Measurements from ENCODE around the gene IRF9. TPM values are rescaled to one million over a fixed set of nuclear protein-coding genes. Genes with fewer than 3 reads are reported as not detected.

Gene IRF9, protein sequence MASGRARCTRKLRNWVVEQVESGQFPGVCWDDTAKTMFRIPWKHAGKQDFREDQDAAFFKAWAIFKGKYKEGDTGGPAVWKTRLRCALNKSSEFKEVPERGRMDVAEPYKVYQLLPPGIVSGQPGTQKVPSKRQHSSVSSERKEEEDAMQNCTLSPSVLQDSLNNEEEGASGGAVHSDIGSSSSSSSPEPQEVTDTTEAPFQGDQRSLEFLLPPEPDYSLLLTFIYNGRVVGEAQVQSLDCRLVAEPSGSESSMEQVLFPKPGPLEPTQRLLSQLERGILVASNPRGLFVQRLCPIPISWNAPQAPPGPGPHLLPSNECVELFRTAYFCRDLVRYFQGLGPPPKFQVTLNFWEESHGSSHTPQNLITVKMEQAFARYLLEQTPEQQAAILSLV
- 100 to 1,000 TPM; 245 to 263 TPM for total RNA-seq

DNA sequence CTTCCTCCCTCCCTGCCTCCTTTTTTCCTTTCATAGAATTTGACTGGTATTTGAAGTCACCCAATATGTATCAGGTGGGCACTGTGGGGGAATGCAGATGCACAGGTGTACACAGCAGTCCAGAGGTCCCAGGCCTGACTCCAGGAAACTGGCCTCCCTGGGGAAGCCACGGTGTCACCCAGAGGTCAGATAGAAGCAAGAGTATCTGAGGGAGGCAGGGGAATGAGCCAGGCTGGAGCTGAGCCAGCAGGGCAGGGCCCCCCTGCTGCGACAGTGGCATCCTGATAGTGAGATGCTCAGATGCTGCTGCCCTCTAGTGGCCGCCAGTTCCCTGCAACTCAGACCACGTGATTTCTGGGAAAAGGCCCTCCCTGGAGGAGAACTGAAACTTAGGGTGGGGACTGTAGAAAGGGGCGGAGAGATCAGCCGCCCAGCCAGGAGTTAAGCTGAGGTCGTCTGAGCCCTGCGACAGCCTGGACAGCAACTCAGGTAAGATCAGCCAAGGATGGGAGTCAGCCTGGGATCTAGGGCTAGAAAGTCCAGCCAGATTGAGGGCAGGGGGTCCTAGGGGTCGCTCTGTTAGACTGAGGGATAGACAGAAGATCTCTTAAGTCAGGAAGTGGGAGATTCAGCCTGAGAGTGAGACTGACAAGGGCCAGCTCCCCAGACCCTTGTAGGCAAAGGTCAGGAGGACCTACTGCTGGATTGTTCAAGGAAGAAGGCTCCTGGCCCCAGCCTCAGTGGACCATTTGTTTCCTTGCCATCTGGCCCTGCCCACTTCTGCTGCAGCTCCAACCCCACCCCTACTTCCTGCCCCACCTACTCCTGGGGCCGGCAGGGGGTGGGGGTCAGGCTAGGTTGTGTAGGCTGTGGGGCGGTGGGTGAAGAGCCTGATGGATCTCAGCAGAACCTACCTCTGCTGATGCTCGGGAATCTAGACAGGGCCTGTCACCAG lies at the start of gene IRF9:
Gene IRF9, plus strand, starts transcription at position 416 of the 955 bp plus-strand sequence. CDS start 880 bp downstream, outside the sequence.
- Mint-ChIP-seq H3K9me3 (no peaks in the 10 kb centered on the region), H3K27me3 (ENCODE audit: low read depth) (no peaks in the 10 kb centered on the region), H3K4me3 (peak within 1 kb of the TSS; percentile 83 to 86), H3K4me1 (ENCODE audit: low read depth) (peaks cover 55% of the 10 kb centered on the region), H3K27ac (peak within 1 kb of the TSS; percentile 97), H3K36me3 (ENCODE audit: insufficient read depth in 2 of 2) (peaks cover 23 to 42% of the 10 kb centered on the region in 2 donors)
- peak; percentile 87 to 88 for ATAC-seq (replicated peaks in 1 of 2)
- peak; percentile 96 to 99 for DNase-seq

DNA sequence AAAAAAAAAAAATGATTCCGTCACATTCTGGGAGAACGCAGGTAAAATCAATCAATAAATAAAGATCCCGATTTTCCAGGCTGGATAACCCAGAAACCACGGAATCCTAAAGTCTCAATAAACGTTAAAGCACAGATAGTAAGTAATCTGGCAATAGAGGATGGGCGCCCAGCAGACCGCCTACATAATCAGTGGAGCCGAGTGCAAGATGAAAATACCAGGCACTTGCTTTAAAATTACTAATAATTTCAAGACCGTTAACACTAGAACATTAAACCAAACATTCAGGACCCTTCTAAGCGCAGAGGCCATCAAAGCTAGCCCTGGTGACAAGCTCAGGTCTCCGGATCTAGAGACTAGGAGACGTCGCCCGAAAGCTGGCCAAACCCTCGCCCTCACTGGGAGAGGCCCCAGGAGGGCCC lies 47.7 kb upstream of the IRF9 start:
- Mint-ChIP-seq H3K27me3 (ENCODE audit: low read depth) (no peaks in the 10 kb centered on the region), H3K36me3 (ENCODE audit: insufficient read depth in 2 of 2) (peaks cover 9 to 22% of the 10 kb centered on the region in 2 donors), H3K27ac (peak overlapping the region; percentile 94), H3K4me1 (ENCODE audit: low read depth) (peaks cover 35% of the 10 kb centered on the region), H3K4me3 (peak overlapping the region; percentile 98 to 100), H3K9me3 (no peaks in the 10 kb centered on the region)
- ATAC-seq (replicated peaks in 1 of 2) (no peak), DNase-seq (no peak)

DNA sequence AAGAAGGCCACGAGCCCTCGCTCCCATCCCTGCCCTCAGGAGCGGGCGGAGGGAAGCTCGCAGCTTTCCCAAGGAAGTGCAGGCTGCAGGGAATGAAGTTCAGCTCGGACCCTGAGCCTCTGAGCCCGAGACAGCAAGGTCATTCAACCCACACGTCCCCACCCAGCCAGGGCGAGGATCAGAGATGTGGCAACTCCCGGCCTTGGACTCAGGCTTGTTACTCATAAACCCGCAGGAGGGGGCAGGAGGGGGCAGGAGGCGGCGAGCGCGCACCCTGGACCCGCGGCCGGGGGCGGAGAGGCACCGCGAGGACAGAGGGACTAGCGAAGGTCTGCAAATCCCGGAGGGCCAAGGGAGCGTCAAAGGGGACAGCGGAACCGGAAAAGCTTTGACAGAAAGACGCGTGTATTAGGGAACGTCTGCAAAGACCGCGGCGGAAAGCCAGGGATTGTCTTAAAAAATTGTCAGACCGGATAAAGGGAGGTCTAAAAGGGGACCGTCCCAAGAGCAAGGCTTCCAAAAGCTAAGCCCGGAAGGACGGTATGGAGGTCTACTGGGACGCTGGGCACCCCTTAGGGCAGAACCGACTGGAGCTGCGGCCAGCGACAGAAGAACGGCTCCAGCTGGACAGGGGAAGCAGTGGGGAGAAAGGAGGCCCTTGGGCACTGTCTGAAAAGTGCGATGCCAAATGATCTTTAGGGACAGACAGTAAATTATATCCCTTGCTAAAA lies 47.1 kb upstream of the IRF9 start:
- Mint-ChIP-seq H3K4me3 (peak overlapping the region; percentile 98 to 100), H3K4me1 (ENCODE audit: low read depth) (peaks cover 30% of the 10 kb centered on the region), H3K9me3 (no peaks in the 10 kb centered on the region), H3K27me3 (ENCODE audit: low read depth) (no peaks in the 10 kb centered on the region), H3K27ac (peak overlapping the region; percentile 94), H3K36me3 (ENCODE audit: insufficient read depth in 2 of 2) (peaks cover 12 to 28% of the 10 kb centered on the region in 2 donors)
- peak; percentile 87 to 89 for DNase-seq
- peak; percentile 47 for ATAC-seq (replicated peaks in 1 of 2)

DNA sequence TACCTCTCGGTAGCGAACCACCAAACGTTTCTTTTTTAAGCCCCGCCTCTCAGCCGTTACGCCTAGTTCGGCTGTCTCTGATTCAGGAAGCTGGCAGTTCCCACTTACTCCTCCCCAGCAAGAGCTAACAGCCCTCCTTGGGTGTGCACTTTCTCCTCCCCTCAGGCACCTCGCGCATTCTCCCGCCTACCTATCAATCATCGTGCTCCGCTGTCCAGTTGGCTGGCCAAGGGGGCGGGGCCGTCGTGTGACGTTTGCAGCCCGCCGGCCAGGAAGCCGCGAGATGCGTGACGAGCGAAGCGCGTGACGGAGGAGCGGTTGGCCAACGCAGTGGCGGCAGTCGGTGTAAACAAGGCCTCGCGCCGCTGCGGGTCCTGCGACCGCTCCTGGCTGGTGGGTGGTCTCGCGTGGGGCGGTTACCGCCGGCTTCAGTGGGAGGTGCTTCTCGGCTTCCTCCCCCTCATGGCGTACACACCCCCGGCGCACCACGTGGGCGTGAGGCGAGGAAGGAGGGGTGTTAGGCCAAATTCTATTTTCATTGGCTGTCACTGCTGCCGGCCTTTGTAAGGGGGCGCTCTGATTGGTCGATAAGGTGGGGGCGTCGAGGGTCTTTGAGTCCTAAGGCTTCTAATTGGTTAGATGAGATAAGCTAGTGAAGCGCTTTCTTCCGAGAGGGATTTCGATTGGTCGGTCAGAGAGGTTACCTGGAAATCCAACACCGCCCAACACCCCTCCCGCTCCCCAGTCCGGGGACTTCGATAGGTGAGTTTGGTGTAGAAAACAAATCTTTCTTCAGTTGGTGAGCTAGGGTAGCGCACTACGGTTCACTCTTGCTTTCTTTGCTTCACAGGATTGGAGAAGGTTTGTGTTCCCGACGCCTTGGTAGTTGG lies 46.3 kb upstream of the IRF9 start, which contains the start of the genes DCAF11 and NRL:
Gene DCAF11, plus strand, starts transcription at position 246 of the 890 bp plus-strand sequence. CDS start 818 bp downstream, outside the sequence.
Gene NRL, minus strand, starts transcription at position 418 of the 890 bp plus-strand sequence. CDS start 32,101 bp downstream, outside the sequence.
- Mint-ChIP-seq H3K4me1 (ENCODE audit: low read depth) (peaks cover 21% of the 10 kb centered on the region), H3K4me3 (peak within 1 kb of the TSS; percentile 98 to 100), H3K36me3 (ENCODE audit: insufficient read depth in 2 of 2) (peaks cover 14 to 34% of the 10 kb centered on the region in 2 donors), H3K9me3 (no peaks in the 10 kb centered on the region), H3K27ac (peak within 1 kb of the TSS; percentile 94), H3K27me3 (ENCODE audit: low read depth) (no peaks in the 10 kb centered on the region)
- peak; percentile 88 to 89 for ATAC-seq (replicated peaks in 1 of 2)
- peak; percentile 99 for DNase-seq

DNA sequence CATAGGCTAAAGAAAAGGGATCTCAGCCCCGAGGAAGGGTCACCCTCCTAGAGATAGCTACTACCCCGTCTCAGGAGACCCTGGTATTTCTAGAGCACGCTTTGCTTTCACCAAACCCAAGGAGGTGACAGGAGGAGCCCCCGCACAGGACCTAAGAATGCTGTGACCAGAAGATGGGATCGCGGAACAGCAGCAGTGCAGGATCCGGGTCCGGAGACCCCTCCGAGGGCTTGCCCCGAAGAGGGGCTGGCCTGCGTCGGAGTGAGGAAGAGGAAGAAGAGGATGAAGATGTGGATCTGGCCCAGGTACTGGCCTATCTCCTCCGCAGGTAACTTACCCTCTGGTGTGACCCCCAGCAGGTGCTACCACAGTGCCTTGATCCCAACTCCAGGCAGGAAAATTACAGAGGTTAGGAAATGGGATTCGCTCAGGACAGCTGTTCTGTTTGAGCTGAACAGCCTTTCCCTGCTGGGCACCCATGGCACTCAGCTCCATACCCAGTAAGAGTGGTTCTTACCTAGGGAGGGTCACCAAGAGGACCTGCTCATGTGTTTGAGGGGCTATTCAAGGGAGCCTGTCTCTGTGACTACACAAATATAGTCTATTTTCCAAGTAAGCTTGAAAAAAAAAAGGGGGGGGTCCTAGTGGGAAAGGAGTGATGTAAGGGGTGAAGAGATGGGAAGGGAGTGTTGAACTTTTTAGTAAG lies 45.5 kb upstream of the IRF9 start:
- peaks cover 15 to 34% of the 10 kb centered on the region in 2 donors for H3K36me3 Mint-ChIP-seq (ENCODE audit: insufficient read depth in 2 of 2)
- DNase-seq (no peak), ATAC-seq (replicated peaks in 1 of 2) (no peak)
- no peaks in the 10 kb centered on the region for H3K9me3 Mint-ChIP-seq
- peaks cover 20% of the 10 kb centered on the region for H3K4me1 Mint-ChIP-seq (ENCODE audit: low read depth)
- peak overlapping the region; percentile 94 for H3K27ac Mint-ChIP-seq
- peak overlapping the region; percentile 98 to 100 for H3K4me3 Mint-ChIP-seq
- H3K27me3 Mint-ChIP-seq (ENCODE audit: low read depth): no peaks in the 10 kb centered on the region

DNA sequence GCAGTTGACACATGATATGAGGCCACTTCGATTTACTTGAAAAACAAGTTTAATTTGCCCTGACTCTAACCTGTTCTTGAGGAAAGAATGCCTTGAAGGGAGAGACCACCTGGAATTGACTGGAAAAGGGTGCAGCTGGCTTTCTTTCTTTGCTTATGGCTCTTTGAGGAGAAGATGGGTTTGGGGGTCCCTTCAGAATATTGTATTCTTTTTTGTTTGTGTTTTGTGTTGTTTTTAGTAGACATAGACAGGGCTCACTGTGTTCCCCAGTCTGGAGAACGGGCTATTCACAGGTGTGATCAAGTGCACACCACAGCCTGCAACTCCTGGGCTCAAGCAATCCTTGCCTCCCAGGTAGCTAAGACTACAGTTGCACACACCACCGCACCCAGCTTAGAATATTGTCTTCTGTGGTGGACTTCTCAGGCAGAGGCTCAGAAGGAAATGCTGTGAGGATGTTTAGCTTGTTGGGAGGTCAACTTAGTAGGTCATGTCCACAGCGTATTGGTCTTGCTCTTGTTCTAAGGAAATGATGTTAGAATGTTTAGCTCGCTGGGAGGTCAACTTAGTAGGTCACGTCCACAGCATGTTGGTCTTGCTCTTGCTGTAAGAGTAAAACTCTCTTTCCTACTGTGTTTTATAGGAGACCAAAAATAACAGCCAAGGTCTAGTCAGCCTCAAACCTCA lies 44.8 kb upstream of the IRF9 start:
- H3K4me3 Mint-ChIP-seq: peak overlapping the region; percentile 98 to 100
- peak overlapping the region; percentile 74 for H3K27ac Mint-ChIP-seq
- no peak for DNase-seq
- no peak for ATAC-seq (replicated peaks in 1 of 2)
- peaks cover 15 to 38% of the 10 kb centered on the region in 2 donors for H3K36me3 Mint-ChIP-seq (ENCODE audit: insufficient read depth in 2 of 2)
- peaks cover 20% of the 10 kb centered on the region for H3K4me1 Mint-ChIP-seq (ENCODE audit: low read depth)
- no peaks in the 10 kb centered on the region for H3K27me3 Mint-ChIP-seq (ENCODE audit: low read depth)
- no peaks in the 10 kb centered on the region for H3K9me3 Mint-ChIP-seq

DNA sequence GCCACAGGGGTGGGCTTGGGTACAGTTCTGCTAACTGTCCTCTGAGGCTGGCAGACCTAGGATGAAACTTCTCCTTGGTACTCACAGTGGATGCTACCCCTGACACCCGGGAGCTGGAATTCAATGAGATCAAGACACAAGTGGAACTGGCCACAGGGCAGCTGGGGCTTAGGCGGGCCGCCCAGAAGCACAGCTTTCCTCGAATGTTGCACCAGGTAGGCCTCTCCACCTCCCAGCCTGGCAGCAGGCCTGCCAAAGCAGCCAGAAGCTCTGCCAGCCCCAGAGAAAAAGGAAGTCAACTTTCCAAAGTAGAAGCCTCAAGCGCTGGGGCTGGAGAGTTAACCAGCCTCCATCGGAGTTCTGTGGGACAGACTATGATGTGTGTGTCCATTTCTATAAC lies 43.9 kb upstream of the IRF9 start:
- no peaks in the 10 kb centered on the region for H3K27me3 Mint-ChIP-seq (ENCODE audit: low read depth)
- H3K4me3 Mint-ChIP-seq: no peak overlapping the region
- no peaks in the 10 kb centered on the region for H3K9me3 Mint-ChIP-seq
- peaks cover 20% of the 10 kb centered on the region for H3K4me1 Mint-ChIP-seq (ENCODE audit: low read depth)
- DNase-seq (no peak), ATAC-seq (replicated peaks in 1 of 2) (no peak)
- H3K27ac Mint-ChIP-seq: no peak overlapping the region
- H3K36me3 Mint-ChIP-seq (ENCODE audit: insufficient read depth in 2 of 2): peaks cover 17 to 41% of the 10 kb centered on the region in 2 donors

DNA sequence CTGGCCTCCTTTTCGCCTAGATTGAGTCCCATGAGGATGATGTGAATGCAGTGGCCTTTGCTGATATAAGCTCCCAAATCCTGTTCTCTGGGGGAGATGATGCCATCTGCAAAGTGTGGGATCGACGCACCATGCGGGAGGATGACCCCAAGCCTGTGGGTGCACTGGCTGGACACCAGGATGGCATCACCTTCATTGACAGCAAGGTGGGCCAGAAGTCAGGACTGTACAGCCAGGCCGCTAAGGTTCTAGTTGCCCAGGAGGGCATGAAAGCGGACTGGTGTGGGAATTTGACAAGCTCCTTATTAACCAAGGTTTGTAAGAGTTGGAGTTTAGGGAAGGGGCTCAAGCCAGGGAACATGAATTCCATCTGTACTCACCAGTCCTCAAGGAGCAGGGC lies 41.4 kb upstream of the IRF9 start:
- Mint-ChIP-seq H3K27me3 (ENCODE audit: low read depth) (no peaks in the 10 kb centered on the region), H3K9me3 (no peaks in the 10 kb centered on the region), H3K4me1 (ENCODE audit: low read depth) (peaks cover 27% of the 10 kb centered on the region), H3K27ac (no peak overlapping the region), H3K36me3 (ENCODE audit: insufficient read depth in 2 of 2) (peaks cover 21 to 45% of the 10 kb centered on the region in 2 donors), H3K4me3 (no peak overlapping the region)
- ATAC-seq (replicated peaks in 1 of 2) (no peak), DNase-seq (no peak)

DNA sequence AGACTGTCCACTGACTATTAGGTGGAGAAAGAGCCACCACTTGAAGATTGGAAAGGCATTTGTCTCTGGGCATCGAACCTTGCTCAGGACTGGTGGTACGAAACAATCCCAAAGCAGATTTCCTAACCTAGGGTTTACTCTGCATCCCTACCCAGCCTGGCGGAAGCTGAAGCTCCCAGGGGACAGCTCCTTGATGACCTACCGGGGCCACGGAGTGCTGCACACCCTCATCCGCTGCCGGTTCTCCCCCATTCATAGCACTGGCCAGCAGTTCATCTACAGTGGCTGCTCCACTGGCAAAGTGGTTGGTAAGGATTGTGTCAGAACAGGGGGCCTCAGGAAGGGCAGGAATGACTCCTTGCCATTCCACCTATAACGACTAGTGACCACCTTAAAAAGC lies 39.9 kb upstream of the IRF9 start:
- no peaks in the 10 kb centered on the region for H3K27me3 Mint-ChIP-seq (ENCODE audit: low read depth)
- ATAC-seq (replicated peaks in 1 of 2): no peak
- no peaks in the 10 kb centered on the region for H3K9me3 Mint-ChIP-seq
- H3K27ac Mint-ChIP-seq: no peak overlapping the region
- no peak for DNase-seq
- peaks cover 16 to 37% of the 10 kb centered on the region in 2 donors for H3K36me3 Mint-ChIP-seq (ENCODE audit: insufficient read depth in 2 of 2)
- H3K4me3 Mint-ChIP-seq: no peak overlapping the region
- peaks cover 15% of the 10 kb centered on the region for H3K4me1 Mint-ChIP-seq (ENCODE audit: low read depth)

DNA sequence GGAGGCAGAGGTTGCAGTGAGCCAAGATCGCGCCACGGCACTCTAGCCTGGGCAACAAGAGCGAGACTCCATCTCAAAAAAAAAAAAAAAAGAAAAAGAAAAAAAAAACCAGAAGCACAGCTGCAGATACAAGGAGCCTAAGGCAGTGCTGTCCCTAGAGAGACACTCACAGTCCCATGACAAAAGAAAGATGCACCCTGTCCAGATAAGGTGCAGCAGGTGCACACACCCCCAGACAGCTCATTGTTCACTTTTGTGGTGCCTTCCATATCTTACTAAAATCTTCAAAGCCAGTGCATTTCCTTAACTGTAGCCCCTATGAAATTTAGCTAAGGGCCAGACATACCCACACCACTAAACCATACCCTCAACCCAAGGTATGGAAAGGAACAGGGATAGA lies 38.6 kb upstream of the IRF9 start:
- H3K27ac Mint-ChIP-seq: no peak overlapping the region
- ATAC-seq (replicated peaks in 1 of 2) (peak in 1 of 2 donors; percentile 16), DNase-seq (no peak)
- peaks cover 7% of the 10 kb centered on the region for H3K4me1 Mint-ChIP-seq (ENCODE audit: low read depth)
- H3K27me3 Mint-ChIP-seq (ENCODE audit: low read depth): no peaks in the 10 kb centered on the region
- H3K4me3 Mint-ChIP-seq: no peak overlapping the region
- H3K36me3 Mint-ChIP-seq (ENCODE audit: insufficient read depth in 2 of 2): peaks cover 12 to 30% of the 10 kb centered on the region in 2 donors
- no peaks in the 10 kb centered on the region for H3K9me3 Mint-ChIP-seq

DNA sequence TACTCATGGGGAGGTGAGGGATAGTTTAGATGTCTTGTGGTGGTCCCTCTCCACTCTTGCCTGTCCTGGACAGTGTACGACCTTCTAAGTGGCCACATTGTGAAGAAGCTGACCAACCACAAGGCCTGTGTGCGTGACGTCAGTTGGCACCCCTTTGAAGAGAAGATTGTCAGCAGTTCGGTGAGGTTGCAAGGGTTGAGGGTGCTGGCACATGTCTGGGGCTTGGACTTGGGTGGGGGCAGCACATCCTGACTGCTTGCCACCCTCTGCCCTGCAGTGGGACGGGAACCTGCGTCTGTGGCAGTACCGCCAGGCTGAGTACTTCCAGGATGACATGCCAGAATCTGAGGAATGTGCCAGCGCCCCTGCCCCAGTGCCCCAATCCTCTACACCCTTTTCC lies 38.2 kb upstream of the IRF9 start:
- no peaks in the 10 kb centered on the region for H3K27me3 Mint-ChIP-seq (ENCODE audit: low read depth)
- H3K4me3 Mint-ChIP-seq: no peak overlapping the region
- peaks cover 9% of the 10 kb centered on the region for H3K4me1 Mint-ChIP-seq (ENCODE audit: low read depth)
- no peak overlapping the region for H3K27ac Mint-ChIP-seq
- DNase-seq: no peak
- H3K36me3 Mint-ChIP-seq (ENCODE audit: insufficient read depth in 2 of 2): peaks cover 12 to 26% of the 10 kb centered on the region in 2 donors
- ATAC-seq (replicated peaks in 1 of 2): peak in 1 of 2 donors; percentile 11
- H3K9me3 Mint-ChIP-seq: no peaks in the 10 kb centered on the region

Data from activated T-cell treated with anti-CD3 and anti-CD28 coated beads, Interleukin-2, amount 50 U/mL, for 72 hours (primary cell).